GM19463 (cell line): Measurements from ENCODE around the gene TRIP4.
"Not testable (repeated sequence)": the region's sequence is repeated elsewhere in the genome, so short reads cannot be mapped to it uniquely, and the experiment has no call there.

Experiments
- ATAC-seq: cut with Tn5 transposase; IDR thresholded peaks from one replicate; pipeline ENCODE4 v1.9.1; 2021; ENCODE audit warnings: mild to moderate bottlenecking, moderate library complexity; ENCODE audit not compliant: unreplicated experiment

The TRIP4 gene

DNA sequence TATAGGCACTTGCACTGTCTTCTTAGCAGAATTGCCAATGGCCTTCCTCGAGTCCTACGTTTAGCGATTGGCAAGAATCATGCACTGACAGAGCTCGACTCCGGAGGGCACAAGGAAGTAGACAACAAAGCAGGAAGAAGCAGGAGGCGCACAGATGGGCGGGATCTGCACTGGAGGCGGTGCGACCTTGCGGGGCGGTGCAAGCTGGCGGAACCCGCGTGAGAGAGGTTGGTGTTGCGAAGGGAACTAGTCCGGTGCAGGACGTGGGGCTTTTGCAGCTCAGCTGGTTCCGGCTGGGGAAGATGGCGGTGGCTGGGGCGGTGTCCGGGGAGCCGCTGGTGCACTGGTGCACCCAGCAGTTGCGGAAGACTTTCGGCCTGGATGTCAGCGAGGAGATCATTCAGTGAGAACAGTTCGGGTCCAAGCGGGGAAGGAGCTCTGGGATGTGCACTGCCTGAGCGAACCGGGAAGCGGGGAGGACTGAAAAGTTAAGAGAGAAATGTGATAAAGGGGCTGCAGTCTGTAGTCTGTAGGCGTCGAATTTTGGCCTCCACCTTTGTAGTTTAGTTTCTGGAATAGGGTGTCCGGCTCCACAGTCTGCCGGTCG lies at the start of gene TRIP4:
TRIP4 (plus strand) TSS at position 275 of the 607 bp plus-strand sequence; CDS start at position 303, 28 bp downstream.
- peak; percentile 99 for ATAC-seq

DNA sequence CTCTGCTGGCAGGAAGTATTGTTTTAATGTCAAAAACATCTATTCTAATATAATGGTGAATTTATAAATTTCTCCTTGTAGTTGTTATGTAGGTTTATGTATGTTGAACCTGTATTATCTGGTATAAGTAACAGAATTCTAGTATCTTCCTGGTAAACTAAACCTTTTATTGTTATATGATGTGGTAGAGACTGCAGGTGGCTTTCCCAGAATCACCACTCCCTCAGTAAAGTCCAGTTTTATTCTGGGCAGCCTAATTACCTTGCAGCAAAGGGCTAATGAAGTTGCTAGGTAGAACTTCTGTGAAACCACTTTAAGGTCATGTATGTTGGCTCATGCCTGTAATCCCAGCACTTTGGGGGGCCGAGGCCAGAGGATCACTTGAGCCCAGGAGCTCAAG lies 47.3 kb upstream of the TRIP4 start:
- no peak for ATAC-seq

DNA sequence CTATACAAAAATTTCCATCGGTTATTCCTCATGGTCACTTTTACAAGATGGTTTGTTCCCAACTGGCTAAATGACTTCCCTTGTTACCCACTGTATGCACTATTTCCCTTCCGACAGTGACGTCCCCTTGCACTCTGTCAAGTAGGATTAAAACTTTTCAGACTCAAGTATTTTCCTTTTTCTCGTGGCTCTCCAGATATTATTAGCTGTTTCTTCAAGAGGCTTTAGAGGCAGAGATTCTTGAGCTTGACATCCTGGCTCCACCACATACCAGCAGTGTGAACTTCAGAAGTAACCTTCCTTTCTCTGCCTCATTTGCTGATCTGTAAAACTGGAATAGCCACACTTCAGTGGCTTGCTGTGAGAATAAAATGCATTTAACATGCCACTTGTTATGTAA lies 45.7 kb upstream of the TRIP4 start:
- ATAC-seq, result no peak

DNA sequence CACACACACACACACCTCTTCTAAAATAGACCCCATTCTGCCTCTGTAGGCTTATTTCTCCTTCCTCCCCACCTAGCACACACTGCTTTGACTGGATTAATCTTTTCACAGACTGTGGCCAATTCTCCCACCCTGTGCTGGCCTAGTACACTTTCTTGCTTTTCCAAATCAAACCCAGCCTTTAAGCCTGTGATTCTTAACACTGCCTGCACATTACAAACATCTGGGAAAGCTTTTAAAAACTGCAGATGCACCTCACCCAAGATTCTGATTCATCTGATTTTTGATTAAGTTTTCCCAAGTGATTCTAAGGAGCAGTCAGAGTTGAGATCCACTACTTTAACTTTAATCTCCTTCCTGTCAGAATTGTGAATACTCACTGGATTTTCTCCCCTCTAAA lies 44.4 kb upstream of the TRIP4 start:
- no peak for ATAC-seq

DNA sequence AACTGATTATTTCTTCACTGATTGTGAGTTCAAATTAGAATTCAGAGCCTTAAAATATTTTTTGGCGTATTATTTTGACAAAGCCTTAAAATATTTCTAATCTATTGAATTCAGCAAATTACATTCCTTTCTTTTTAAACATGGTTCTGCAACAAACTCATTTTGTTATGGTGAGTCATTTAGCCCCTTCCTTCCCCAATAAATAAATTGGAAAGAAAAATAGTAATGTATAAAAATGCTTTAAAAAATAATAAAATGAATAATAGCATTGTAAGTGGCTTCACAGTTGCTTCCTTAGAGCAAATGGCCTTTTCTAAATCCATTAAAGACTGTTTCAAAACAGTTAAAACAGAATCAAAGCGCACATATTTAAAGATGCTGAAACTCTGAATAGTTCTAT lies 43.8 kb upstream of the TRIP4 start:
- no peak for ATAC-seq

DNA sequence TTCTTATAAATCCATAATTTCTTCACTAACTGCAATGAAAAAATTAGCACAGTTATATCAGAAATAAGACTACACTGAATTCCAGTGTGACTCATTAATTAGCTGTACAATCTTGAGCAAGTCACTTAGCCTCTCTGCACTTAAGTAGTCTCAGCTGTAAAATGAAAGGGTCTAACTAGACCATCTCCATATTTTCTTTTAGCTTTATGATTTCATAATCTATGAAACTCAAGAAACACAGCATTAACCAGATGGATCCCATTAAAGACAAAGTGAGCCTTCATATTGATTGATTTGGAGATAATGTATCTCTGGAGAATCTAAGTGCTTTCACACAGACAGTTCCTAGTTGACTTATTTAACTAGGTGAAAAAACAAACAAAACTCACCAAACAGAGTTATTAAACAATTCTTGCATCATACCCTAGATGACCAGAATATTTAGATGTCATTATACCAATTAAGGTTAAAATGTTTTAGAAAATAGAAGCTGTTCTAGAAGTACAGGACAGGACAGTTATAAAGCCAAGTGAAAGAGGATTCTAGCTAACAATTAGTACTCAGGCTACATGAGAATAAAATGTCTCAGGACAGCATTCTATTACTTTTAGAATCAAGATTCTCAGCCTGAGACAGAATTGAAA lies 42.9 kb upstream of the TRIP4 start:
- no peak for ATAC-seq

DNA sequence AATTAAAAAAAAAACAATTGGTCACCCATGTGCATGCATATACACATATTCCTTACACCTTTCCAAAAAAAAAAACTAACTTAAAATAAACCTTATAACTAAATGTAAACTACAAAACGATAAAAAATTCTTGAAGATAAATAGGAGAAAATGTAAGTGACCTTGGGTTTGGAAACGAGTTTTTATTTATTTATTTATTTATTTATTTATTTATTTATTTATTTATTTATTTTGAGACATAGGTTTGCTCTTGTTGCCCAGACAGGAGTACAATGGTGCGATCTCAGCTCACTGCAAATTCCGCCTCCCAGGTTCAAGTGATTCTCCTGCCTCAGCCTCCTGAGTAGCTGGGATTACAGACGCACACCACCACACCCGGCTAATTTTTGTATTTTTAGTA lies 41.4 kb upstream of the TRIP4 start:
- not testable (repeated sequence) for ATAC-seq

DNA sequence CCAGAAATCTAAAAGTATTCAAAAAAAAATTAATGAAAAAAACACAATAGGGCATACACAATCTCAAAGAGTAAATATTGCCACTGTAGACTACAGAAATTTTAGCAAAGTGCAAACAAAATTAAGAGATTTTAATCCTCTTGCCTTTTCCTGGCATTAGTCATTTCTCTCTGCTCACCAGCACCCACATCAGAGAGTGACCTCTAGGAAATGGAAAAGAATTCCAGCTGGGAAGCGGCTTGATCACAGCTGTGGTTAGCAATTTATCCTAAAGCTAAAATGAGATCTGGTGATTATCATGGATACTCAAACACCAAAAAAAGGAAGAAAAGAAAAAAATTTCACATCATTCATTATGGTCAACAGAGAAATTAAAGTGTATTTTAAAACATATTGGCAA lies 39.2 kb upstream of the TRIP4 start:
- ATAC-seq, result no peak

DNA sequence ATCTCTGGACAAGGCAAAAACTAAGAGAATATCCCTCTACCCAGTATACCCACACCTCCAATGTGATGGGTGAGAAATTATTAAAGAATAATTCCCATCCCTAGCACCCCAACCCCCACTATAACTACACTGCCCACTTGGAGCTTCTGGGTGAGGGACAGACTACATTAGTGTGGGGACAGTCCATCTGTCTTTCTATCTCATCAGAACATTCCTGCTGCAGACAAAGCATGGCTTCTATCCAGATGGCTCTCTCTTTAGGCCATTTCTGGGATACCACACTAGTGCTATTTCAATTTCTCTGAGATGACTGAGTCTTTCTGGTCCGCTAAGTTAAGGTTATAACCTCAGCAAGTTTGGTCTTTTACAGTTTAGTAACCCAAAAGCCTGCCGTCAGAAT lies 38.3 kb upstream of the TRIP4 start:
- no peak for ATAC-seq

DNA sequence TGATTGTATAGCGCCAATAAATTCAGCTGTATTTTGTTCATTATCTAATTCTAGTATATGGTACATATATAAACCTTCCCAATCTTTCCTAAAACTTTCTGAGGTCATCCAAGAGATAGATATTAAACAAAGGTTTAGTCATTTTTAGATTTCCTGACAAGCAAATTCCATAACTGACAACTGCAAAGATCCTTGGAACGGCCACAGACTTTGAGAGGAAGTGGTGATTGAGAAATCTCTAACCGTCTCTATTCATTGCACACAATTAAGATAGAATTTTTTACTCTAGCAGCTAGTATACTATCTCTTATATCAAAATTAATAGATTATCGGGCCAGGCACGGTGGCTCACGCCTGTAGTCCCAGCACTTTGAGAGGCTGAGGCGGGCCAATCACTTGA lies 36.4 kb upstream of the TRIP4 start:
- no peak for ATAC-seq

DNA sequence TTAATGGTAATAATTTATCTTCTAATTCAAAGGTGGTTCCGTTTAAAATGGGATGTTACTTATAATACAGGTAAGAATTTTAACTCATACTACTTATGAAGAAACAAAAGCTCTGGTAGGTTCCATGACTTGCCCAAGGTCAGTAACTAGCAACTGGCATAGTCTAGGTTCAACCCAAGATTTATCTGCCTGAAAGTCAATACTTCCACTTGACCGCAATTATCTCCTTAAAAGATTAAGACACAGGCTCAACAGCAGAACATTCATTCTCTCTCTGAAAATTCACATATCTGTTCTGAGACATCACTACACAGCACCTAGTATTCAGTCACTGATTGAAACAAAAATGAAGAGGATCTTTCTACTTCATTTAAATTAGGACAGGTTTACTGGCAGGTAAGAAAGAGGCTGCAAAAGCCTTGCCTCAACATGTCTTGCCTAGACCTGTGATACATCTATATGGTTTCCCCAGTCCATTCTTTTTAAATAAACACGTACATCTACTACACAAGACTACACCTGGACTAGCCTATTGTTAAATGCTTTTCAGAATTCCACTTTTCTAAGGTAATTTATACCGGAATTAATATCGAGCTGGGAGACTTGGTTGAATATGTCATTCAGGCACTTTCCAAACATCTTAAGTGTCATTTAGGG lies 32.8 kb upstream of the TRIP4 start:
- no peak for ATAC-seq

DNA sequence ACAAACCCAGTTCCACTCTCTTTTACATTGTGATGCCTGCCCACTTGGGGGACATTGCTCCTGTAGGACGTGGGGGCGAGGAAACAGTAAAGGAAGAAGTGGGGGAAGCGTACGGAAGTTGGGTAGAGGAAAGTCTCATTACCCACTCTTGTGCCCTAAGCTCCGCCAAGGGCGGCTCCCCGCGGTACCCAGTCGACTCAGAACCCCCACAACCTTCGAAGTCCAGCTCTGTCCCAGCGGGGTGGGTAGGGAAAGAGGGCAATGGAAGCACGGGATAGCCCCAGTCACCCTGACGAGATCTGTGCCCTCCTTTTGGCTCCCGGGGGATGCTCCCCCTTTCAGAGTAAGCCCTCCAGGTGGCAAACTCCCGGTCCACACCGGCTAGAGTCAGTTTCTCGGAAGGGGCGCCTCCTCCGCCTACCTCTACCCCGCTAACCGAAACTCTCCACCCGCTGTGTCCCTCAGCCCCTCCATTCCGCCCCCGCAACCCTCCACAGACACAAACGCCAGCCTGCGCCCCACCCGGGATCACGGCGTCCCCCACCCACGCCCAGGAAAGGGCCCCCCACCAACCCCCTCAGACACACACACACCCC lies 32.2 kb upstream of the TRIP4 start:
- ATAC-seq, result peak; percentile 20

DNA sequence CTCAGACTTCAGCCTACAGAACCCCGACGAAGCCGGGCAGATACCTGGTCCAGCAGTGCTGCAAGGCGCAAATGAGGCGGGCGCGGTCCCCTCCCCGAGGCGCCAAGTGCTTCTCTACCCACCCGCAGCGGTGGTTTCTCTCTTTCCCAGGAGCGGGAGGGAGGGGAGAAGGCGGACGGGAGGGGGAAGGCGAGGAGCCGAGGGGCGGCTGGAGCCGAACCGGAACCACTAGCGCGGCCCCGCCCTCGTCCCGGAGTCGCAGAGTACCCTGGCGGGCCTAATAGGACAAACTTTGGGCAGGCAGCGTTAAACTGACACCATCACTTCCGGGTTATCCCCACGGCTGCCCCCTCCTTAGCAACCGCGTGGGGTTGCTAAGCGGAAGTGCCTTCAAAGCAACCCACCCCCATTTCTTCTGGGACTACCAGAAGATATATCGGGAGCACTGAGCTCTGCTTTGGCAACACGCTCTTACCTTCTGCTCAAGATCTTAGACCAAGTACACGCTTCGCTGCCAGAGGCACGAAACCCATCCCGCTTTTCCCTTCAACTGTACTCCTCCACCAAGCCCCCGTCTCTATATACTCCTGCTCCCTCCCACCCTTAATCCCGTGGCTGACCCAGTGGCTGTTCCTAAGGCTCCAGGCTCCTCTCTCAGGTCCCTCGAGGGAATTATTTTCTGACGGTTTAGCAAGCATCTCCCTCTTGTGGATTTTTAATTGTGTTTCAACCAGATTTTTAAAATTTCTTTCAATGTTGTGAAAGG lies 31.5 kb upstream of the TRIP4 start, which contains the start of gene CSNK1G1:
CSNK1G1 (minus strand) TSS at position 230 of the 766 bp plus-strand sequence. CDS start 55,674 bp downstream, outside the sequence.
- ATAC-seq, result peak; percentile 98

DNA sequence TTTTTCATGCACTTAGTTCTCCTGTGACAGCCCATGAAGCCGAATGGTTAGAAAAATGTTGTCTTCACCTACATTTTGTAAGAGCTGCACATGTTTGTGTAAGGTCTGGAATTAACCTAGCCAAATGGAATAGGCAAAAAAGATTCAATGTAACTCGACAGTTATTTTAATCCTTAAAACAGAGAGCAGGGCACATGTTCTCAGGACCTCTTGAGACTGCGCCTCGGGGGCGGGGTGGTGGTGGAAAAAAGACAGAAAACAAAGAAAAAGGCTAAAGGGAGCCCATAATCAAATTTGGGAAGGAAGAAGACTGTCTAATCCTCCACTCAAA lies 31.0 kb upstream of the TRIP4 start:
- ATAC-seq, result no peak

DNA sequence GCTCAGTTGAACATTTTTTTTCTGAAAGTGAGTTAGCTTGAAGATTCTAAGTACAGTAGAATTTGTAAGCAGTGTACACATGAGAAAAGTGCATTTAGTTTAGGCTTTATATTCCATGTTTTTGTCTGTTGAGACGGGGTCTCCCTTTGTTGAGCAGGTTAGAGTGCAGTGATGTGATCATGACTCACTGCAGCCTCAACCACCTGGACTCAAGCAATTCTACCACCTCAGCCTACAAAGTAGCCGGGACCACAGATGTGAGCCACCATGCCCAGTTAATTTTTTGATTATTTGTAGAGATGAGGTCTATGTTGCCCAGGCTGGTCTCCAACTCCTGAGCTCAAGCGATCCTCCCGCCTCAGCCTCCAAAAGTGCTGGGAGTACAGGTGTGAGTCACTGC lies 26.4 kb upstream of the TRIP4 start:
- no peak for ATAC-seq

DNA sequence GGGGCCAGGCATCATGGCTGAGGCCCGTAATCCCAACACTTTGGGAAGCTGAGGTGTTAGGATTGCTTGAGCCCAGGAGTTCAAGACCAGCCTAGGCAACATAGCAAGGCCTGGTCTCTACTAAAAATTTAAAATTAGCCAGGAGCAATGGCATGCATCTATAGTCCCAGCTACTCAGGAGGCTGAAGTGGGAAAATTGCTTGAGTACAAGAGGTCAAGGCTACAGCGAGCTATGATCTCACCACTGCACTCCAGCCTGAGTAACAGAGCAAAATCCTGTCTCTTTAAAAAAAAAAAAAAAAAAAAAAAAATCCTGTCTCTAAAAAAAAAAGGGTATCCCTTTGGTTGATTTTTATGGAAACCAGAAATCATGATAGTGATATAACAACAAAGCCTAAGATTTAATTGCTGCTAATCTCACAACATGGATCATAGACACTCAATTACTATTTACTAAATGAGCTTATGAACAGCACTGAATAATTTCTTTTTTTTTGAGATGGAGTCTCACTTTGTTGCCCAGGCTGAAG lies 18.5 kb upstream of the TRIP4 start:
- no peak for ATAC-seq

DNA sequence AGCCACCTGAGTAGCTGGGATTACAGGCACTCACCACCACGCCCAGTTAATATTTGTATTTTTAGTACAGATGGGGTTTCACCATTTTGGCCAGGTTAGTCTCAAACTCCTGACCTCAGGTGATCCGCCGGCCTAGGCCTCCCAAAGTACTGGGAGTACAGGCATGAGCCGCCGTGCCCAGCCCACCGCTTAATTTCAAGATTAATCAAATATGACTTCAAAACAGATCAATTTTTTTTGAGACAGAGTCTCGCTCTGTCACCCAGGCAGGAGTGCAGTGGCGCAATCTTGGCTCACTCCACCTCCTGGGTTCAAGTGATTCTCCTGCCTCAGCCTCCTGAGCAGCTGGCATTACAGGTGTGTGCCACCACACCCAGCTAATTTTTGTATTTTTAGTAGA lies 16.3 kb upstream of the TRIP4 start:
- ATAC-seq, result not testable (repeated sequence)

DNA sequence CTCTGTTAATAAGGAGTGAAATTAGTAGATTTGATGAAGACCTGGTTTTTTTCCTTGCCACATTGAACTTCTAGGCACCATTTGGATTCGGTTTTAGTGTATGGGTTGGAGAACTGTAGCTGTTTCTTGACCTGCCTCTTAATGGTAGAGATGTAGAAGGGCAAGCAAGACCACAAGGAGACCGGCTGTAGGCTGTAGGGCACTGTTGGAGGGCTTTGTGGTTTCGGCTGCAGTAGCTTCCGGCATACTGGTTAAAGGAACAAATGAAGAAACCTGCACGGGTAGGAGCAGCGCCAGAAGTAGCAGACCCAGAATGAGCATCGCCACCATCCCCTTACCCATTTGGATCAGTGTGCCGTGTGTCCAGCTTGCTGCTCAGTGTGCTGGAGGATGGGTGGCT lies 14.3 kb upstream of the TRIP4 start:
- no peak for ATAC-seq

DNA sequence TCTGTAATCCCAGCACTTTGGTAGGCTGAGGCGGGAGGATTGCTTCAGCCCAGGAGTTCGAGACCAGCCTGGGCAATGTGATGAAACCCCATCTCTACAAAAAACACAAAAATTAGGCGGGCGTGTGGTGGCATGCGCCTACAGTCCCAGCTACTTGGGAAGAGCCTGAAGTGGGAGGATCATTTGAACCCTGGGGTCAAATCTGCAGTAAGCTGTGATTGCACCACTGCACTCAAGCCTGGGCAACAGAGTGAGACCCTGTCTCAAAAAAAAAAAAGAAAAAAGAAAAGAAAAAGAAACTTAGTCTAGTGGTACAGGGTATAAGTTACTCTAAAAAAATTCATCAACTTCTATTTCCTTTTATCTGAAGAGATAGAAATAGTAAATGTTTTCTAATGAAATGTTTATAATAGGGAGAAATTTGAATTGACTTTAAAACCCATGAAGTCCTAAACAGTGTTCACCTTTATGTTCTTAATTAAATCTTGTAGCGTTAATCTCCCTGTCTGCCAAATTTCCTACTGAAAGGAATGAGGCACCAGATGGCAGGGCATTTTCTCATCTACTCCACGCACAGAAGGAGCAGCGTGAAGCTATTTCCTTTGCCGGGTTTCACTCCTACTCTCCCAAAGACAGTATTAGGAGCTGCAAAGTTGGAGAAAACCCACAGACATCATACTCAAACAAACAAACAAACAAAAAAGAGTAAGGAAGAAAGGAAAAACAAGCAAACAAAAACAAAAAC lies 8.2 kb upstream of the TRIP4 start:
- ATAC-seq, result no peak

DNA sequence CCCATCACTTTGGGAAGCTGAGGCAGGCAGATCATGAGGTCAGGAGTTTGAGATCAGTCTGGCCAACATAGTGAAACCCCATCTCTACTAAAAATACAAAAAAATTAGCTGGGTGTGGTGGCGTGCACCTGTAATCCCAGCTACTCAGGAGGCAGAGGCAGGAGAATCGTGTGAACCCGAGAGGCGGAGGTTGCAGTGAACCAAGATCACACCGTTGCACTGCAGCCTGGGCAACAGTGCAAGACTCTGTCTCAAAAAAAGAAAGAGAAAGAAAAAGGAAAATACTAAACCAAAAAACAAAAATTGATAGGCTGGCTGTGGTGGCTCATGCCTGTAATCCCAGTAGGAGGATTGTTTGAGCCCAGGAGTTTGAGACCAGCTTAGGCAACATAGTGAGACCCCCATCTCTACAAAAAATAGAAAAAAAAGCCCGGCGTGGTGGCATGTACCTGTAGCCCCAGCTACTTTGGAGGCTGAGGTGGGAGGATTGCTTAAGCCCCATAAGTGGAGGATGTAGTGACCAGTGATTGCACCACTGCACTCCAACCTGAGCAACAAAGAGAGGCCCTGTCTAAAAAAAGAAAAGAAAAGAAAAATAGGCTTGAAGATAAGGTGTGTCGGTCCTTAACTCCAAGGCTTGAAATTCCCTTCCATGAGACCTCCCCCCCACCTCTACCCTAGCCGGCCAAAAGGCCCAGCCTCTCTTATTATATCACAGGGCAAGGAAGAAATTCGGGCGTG lies 7.3 kb upstream of the TRIP4 start:
- not testable (repeated sequence) for ATAC-seq
